NCI-H128 (cell line): ENCODE data around the gene CYRIA.

ENCODE experiments used
- DNase-seq: peaks from one replicate; lab custom pipeline; 2025; ENCODE audit not compliant: unreplicated experiment; lab: John Stamatoyannopoulos, UW

Gene CYRIA

DNA sequence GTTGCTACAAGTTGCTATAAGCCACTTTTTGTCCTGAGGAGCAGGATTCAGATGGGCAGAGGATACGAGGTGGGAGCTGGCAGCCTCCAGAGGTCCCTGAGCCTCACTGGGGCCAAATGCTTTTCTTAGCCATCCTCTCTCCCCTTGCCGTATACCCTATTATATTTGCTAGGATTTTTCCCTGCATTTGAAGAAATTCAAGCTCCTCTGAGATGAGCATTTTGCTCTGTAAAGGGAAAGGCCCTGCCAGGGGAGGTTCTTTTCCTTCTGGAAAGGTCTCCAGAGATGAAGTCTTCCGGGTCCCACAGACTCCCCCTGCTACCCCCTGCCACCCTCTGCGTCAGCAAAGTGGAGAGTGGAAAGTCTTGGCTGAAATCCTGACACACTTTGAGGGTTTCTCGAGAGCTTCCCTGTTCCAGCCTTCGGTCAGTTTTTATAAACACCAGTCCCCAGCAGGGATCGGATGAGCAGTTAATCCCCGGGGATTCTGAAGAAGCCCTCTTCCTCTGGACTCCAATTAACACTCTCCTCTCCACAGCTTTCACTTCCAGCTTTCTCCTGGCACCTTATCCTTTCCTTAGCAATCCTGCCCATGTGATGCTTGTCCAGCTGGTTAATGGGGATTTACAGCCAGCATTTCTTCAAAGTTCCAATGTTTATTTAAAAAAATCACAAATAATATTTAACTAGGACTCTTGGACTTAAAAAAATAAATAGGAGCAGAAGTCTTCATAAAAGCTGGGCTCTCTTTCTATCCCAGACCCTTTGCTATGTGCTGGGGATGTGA lies 13.1 kb downstream of the CYRIA start:
- DNase-seq, result no peak

DNA sequence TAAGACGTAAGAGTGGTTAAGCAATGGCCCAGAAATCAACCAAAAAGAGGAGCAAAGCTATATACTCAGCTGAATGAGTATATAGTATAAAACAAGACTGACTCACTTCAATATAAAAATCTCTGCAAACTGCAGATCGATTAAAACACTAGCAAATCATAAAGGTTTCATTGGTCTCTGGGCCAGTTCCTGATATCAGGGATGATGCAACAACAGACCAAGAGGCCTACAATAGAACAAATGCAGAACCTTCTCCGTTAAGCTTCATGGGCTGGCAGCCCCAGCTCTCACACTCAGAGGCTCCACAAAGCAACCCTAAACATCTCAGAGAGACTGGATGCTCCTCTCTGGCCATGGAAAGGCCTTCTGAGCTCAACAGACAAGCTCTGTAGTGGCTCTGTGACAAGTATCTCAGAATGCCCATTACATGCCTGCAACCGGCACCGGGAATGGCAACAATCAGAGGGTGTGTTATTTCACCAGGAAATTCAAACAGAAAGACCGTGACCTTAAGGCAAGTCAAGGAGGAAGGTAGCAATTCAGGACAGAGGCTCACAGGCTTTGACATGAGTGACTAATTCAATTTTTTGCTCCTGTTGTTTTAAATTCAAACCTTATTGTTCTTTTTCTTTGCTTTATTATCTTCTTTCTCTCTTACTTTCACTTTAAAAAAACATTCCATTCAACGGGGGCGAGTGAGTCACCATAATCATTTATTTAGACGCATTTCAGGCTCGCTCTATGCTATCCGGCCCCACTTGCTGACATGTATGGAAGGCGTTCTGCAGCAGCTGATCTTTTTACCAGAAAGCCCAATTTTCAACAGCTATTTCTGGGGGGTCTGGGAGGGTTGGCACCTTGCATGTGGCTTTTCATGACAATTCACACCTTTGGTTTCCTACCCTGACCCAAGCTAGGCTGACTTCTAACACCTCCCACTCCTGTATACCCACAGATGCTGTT lies 15.1 kb downstream of the CYRIA start:
- no peak for DNase-seq

DNA sequence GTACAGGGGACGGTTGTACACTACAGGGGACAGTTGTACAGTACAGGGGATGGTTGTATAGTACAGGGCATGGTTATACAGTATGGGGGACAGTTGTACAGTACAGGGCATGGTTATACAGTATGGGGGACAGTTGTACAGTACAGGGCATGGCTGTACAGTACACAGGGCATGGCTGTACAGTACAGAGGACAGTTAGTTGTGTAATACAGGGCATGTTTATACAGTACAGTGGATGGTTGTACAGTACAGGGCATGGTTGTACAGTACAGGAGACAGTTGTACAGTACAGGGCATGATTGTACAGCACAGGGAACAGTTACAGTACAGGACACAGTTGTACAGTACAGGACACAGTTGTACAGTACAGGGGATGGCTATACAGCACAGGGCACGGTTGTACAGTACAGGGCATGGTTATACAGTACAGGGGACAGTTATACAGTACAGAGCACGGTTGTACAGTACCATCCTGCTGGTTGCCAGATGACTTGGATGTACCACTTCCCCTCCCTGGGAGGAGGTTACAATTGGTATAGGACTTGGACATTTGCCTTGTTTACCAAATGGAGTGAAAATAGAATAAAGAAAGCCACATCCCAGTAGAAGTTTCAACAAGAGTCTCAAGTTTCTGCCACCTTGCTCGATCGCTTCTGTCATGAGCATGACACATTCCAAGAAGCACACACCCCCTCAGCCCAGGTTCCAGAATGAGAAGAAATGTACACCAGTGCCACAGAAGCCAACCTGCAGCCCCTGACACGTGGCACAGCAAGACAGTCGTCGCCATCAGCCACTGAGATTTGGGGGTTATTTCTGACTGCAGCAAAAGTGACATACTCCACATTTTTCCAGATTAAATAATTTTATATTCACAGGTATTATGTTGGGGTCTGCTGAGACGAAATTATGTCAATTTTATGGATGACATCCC lies 16.0 kb downstream of the CYRIA start:
- no peak for DNase-seq

DNA sequence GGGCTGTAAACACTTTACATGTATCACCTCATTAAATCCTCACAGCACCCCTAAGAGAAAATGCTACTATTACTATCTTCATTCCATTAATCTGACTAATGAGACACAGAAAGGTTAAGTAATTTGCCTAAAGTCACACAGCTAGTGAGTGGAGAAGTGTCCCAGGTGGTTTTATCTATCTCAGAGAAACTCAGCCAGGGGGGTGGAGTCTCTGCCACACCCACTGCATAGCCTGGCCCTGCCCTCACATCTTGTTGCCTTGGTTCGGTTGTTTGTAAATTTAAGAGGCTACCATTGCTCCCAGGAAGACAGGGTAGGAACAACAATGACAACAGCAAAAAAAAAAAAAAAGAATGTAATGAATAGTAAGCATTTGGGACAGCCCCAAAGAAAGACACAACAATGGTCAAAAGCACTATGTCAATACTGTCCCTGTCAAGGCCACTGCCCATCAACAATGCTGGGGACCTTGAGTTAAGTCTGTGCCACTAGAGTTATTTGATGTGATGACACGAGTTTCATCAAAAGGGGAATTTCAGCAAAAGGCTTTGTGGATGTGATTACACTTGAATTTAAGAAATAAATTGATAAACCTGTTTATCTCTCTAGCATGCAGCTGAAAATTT lies 17.5 kb downstream of the CYRIA start:
- no peak for DNase-seq

DNA sequence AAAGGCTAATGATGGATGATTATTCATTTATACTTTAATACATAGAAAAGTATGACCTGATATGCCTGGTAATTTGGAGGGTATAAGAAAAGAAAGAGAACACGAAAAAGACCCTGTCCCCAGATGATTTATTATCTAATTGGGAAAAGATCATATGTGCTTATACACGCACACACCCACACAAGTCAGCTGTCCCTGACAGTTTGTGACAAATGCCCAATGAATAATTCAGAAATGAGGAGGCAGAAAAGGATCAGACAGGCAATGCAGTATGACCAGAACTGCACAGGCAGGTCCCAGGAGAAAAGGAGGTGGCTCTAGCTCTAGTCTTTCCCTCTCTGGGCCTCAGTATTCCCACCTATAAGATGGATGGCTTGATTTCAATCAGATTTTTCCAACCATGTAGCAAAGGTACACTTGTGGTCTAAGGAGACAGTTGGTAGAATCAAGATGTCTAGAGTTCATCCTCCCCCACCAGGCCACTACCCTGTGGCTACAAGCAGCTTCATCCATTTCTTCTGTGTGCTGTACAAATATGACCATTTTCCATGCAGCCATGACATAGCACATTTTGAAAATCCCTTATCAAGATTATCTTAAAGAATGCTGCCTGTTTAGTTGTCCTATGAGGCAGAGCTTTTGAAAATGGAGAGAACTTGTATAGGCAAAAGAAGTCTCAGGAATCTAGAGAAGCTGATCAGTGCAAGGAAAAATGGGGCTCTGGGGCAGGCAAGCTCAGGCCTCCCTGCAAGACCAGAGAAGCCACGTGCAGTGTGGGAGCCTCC lies 19.7 kb downstream of the CYRIA start:
- no peak for DNase-seq

DNA sequence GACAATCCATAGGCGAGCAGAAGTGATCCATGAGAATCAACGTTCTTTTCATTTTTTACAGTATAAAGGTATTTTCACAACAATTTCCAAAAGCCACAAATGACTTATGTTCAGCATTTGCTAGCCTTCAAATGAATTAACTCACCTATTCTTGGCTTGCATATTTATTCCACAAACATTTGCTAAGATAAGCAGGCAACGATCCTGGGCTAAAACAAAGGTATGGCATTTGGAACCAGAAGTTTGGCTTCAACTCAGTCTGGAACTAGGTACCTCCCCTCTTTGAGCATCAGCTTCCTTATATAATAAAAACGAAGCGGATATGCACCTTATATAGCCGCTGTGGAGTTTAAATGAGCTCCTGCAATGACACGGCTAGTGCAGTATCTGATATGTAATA lies 20.5 kb downstream of the CYRIA start:
- DNase-seq, result no peak

DNA sequence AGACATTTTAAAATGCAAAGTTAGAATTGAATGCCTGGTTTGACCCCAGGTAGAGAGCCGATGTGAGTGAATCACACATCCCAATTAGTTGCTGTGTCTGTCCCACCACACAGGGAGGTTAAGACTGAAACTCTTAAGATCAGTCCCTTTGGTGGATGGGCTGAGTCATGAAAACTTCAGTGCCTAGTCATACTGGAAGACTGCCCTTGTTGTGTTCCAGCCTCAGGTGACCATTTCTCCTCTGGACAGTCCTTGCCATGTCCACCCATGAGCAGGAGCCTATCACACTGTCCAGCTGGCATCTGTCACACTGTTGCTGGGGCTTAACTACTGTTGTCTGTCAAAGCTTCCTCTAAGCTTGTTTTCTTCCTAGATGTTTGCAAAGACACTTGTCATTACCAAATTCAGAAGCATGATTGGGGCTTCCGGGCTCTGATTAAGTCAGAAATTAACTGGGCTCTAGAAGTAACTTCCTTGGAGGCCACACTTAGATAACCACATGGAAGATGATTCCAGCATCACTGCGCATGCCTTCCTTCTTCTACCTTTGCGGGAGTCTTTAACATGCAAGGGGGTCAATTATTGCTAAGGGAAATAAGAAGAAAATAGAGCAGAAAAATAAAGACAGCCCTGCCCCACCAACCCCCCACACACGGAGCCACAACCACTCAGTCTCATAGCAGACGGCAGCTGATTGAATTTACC lies 21.3 kb downstream of the CYRIA start:
- no peak for DNase-seq

DNA sequence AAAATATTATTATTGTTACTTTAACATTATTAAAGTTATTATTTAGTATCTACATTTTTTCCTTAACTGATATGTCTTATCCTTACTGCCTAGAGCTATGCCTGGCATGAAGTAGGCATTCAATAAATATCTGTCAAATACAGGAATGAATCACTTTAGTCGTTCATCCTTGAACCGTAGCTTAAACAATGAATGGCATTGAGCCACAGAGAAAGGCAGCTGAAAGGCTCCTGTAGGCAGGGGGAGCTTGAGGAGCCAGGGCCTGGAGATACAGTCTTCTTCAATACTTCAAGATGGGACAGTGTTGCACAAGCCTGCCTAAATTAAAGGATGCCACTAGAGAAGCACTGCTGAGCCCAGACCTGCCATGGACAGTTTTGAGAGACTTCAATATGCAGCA lies 22.5 kb downstream of the CYRIA start:
- no peak for DNase-seq

DNA sequence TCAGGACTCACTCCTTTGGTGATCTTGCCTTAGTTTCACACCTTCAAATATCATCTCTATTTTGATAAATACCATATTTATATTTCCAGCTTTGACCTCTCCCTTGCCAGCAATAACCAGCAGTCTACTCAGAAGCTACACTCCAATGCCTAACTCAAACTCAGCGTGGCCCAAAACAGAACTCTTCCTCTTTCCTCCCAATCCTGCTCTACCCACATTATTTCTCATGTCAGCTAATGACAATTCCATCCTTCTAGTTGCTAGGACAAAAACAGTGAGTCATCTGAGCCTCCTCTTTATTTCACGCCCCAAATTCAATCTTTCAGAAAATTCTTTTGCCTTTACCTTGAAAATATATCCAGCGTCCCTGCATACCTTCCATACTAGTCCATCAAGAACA lies 23.5 kb downstream of the CYRIA start:
- DNase-seq, result no peak

DNA sequence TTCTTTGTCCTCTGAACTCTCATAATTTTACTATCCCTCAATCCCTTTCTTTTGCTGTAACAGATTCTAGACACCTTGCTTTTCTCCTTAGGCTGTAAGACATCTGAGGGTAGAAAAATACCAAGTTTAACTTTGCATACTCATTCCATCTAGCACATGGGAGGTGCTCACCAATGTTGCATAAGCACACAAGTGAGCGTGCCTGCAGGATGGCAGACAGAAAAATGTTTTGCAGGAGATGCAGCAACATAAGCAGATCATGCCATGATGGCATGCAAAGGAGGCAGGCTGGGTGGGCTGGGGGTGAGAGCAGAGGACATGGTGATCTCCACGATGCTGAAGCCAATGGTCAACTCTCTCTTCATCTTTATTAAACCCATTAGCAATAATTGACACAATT lies 24.1 kb downstream of the CYRIA start:
- no peak for DNase-seq

DNA sequence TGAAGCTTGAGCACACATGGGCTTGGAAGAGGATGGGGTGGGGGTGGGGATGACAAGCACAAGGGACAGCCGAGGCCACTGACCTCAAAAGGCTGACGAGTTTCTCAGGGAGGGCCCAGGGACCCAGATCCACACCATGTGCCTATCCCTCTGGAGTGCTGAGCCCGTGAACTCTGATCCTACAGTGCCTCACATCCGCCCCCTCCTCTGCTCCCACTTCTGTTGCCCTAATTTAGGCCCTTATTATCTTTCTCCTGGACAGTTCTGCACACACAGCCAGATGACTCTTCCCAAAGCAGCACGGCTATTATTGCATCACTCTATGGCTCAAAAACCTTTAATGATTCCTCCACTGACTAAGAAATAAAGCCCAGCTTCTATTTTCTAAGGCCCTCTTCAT lies 24.8 kb downstream of the CYRIA start:
- DNase-seq, result no peak

DNA sequence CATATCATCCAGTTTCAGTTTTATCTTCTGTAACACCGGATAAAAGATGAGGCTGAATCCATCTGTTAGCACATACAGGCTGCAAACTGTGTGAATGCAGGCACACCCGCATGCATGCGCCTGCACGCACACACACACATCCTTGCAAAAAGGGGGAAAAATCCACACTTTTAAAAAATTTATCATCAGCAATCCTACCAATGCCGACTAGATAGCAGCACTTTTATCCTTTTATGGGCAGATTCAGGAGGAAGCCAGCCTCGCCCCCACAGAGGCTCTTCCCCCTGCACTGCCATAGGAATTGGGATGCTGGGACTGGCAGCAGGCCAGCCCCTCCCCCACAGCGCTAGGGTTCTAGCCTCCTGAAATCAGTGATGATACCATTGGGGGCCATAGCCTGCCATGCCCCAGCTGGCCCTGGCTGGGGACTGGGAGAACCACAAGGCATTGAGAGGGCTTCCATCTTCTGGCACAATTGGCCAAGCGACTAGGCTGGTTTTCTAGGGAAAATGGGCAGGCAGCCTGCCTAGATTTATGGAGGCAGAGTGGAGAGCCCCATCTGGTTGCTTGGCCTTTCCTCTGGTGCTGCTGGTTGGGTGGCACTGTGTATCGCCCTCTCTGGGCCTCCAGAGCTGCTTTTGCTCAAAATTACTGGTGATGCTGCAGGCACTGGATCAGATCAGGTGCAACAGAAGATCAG lies 25.5 kb downstream of the CYRIA start:
- no peak for DNase-seq

DNA sequence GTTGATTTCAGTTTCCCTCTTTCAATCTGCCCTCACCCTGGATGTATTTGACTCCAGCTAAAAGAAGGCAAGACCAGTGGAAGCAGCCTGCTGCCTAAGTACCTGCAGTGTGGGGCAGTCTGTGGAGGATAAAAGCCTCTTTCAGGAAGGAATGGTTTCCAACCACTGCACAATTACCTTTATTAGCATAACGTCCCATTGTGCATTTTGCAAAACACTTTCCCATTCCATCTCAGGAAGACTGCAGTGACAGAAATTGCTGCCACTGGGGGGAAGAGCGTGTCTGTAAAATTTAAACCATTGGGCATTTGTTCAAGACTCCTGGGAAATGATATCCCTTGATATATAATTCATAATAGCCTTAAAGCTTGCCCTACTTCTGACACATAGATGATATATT lies 26.2 kb downstream of the CYRIA start:
- no peak for DNase-seq

DNA sequence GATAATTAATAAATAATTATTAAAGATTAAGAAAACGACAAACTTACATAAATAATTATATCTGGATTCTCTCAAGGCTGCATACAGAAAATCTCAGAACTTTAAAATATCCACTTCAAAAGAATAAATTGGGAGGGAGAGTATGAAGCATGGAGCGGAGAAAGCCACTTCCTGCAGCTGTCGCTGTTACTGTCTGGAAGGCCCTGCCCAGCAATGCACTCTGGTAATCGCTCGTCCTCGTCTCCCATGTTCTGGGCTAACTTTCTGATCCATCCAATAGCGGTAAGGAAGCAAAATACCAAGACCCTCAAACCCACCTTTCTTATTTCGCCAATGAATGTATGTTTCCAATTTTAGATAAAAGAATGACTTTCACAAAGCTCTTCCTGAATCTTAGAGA lies 26.7 kb downstream of the CYRIA start:
- DNase-seq, result no peak

DNA sequence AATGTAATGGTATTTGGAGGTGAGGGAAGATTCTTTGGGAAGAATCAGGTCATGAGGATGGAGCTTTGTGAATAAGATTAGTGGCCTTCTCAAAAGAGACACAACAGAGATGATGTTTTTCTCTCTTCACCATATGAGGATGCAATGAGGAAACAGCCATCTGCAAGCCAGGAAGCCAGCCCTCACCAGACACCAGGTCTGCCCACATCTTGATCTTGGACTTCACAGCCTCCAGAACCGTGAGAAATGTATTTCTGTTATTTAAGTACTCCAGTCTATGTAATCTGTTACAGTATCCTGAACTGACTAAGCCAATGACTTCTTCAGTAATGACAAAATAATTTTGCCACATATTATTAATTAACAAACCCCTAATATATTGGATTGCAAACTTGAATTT lies 28.3 kb downstream of the CYRIA start:
- DNase-seq, result no peak

DNA sequence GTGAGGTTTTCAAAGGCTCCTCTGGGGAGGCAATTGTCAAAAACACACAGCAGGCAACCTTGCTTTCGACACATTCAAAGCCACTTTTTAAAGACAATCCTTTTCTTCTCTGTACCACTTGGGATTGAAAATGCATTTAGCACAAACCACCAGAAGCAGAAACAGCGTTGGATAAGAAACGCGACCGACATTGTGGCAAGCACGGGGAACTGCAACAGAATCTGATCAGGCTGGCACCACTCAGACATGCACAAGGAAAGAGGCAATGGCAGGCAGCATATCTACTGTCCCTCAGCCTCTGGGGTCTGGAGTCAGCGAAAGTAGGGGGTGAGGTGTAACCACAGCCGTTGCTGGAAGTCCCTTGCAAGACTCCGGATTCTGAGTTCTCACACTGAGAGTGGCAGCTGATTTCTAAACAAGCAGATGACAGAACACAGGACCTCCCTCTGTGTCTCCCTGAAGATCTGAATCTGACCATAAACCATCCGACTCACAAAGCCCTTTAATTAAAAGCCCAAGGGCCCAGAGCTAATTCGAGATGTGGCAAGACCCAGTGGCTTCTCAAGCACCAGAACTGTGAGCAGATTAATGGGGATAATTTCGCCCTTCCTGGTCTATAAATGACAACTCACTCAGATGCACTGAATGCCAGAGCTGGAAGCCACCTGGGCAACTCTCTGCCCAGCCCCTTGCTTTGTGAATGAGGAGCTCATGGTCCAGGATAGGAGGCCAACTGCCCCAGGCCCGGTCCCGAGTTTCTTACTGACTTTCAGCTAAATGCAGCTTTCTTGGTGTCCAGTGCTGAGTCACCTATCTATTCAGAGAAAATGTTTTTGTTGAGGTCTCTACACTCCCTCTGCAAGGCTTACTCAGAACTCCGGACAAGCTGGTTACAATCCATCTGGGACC lies 29.6 kb downstream of the CYRIA start:
- DNase-seq, result no peak

DNA sequence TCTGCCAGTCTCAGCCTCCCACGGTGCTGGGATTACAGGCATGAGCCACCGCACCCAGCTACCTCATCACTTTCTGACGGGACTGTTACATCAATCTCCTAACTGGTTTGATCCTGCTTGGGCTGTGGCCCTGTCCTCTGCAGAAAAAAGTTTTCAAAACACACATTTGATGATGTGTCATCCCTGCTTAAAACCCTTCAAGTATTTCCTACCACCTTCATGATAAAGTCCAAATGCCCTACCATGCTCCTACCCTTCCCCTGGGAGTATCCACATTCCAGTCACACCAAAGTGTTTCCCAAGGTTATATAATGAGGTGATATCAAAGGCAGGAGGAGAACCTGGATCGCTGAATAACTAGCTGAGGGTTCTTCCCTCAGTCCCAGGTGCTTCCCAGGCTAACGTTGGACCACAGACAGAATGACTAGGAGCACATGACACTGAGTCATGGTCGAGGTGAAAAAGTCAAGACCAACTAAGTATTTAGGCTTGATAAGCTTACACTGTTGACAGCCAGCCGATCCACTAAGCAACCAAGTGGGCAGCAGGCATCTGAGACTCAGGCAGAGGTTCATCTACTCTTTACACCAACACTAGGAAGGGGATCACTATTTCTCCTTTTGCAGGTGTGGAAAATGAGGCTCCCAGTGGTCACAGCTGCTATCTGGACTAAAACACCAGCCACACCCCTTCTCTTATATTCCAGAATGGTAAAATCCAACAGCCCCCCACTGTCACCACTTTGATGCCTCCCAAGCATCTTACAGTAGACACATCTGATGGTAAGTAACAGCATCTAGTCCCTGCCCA lies 31.8 kb downstream of the CYRIA start:
- no peak for DNase-seq
